Upper lobe of left lung (tissue), 6 donors: ENCODE data around the gene SMARCB1. TPM values are rescaled to one million over a fixed set of nuclear protein-coding genes. Genes with fewer than 3 reads are reported as not detected.

ENCODE experiments used
- ATAC-seq, 2 donors: fragments of 200-7000 bp; cut with Tn5 transposase; one replicate each; pipeline ENCODE4 v1.9.1; 2022; ENCODE audit warnings: mild to moderate bottlenecking in 2 of 2, moderate library complexity in 2 of 2; ENCODE audit not compliant: low FRiP score in 2 of 2
- DNase-seq, 2 donors: peaks; one replicate each; pipeline ENCODE4 v3.0.0-alpha.2; 2019 to 2020
- H3K27ac ChIP-seq, 4 donors: fragments of 200-600 bp; sonication (generic); one replicate each; pipeline ENCODE4 v1.5.1; 2016 to 2019
- H3K27me3 ChIP-seq, 4 donors: fragments of 200-600 bp; sonication (generic); one replicate each; pipeline ENCODE4 v1.5.1; 2017 to 2019
- H3K36me3 ChIP-seq, 4 donors: fragments of 200-600 bp; sonication (generic); one replicate each; pipeline ENCODE4 v1.5.1; 2016 to 2019
- H3K4me1 ChIP-seq, 4 donors: fragments of 200-600 bp; sonication (generic); one replicate each; pipeline ENCODE4 v1.5.1; 2018 to 2019
- H3K4me3 ChIP-seq, 4 donors: fragments of 200-600 bp; sonication (generic); one replicate each; pipeline ENCODE4 v1.5.1; 2017 to 2019; ENCODE audit warnings: mild to moderate bottlenecking in 2 of 4, moderate library complexity in 1 of 4
- H3K9me3 ChIP-seq, 4 donors: fragments of 200-600 bp; sonication (generic); one replicate each; pipeline ENCODE4 v1.5.1; 2018 to 2019
- CTCF ChIP-seq, 6 experiments: fragments of 450-650 bp in 4 of 6; fragments of 200-600 bp in 2 of 6; sonication (generic) in 2 of 6; IDR thresholded peaks; one replicate each; pipeline ENCODE4 v1.5.1; 2016 to 2019; ENCODE audit warnings: antibody characterized with exemption in 6 of 6
- EP300 ChIP-seq, 4 donors: sonication (generic); formaldehyde crosslinking; IDR thresholded peaks; one replicate each; pipeline ENCODE4 v1.5.1; 2017; ENCODE audit warnings: antibody characterized with exemption in 4 of 4, control low read depth in 2 of 4
- POLR2A ChIP-seq, 4 donors: fragments of 450-650 bp; IDR thresholded peaks; one replicate each; pipeline ENCODE4 v1.5.1; 2016 to 2017; ENCODE audit warnings: antibody characterized with exemption in 4 of 4, mild to moderate bottlenecking in 2 of 4
- POLR2AphosphoS5 ChIP-seq, 2 donors: sonication (generic); formaldehyde crosslinking; IDR thresholded peaks; one replicate each; pipeline ENCODE4 v1.5.1; 2017; ENCODE audit warnings: antibody characterized with exemption in 2 of 2
- WGBS, 2 donors: methylation state at CpG; one replicate each; pipeline ENCODE4 v1.1.5; 2017 to 2018; 5-methylcytosine and 5-hydroxymethylcytosine counted together
- total RNA-seq, 6 donors: library from RNA; depleted of rRNA in 4 of 6; stranded (reverse); fragments of >200 nt in 4 of 6; gene quantifications; one replicate each; pipeline versions ENCODE4 v1.1.0 to v1.2.1, GENCODE V29; 2016 to 2021
- donor health status: DM: no; HTN: no; CAD: no; lungs with moderate emphysema.
- donor health status: DM: no; HTN: yes; CAD: no; lungs with severe emphysema.

The SMARCB1 gene
- total RNA-seq, 6 donors from 2014 or later: 42.8 to 72.8 (median 57.1) TPM

GRCh38 chr22:23753385-23753784 lies 33.4 kb upstream of the SMARCB1 start:
- no peak for TF ChIP-seq EP300 (IDR thresholded peaks at IDR 0.05)
- TF ChIP-seq POLR2AphosphoS5 (IDR thresholded peaks at IDR 0.05): no peak
- no peak for TF ChIP-seq CTCF (IDR thresholded peaks at IDR 0.05)
- no peak for TF ChIP-seq POLR2A (IDR thresholded peaks at IDR 0.05)
- H3K36me3 ChIP-seq: no peaks in the 10 kb centered on the region
- no peaks in the 10 kb centered on the region for H3K9me3 ChIP-seq
- no peak overlapping the region for H3K4me3 ChIP-seq
- peaks cover 0 to 18% (median 13%) of the 10 kb centered on the region in 4 donors for H3K4me1 ChIP-seq
- no peak overlapping the region for H3K27ac ChIP-seq
- H3K27me3 ChIP-seq: no peaks in the 10 kb centered on the region
- 56 to 78% methylated on average over 2 of the region's 2 CpGs for WGBS, 2 donors
- DNase-seq (no peak), ATAC-seq (no peak)

GRCh38 chr22:23754220-23754919 lies 32.4 kb upstream of the SMARCB1 start, which contains the start of gene VPREB3:
Gene VPREB3 (minus strand): TSS chr22:23754425. CDS start chr22:23754363, 62 bp downstream.
- DNase-seq (no peak), ATAC-seq (no peak)
- Histone ChIP-seq H3K27ac (no peak within 1 kb of the TSS), H3K4me1 (peaks cover 0 to 18% (median 13%) of the 10 kb centered on the region in 4 donors), H3K27me3 (no peaks in the 10 kb centered on the region), H3K9me3 (no peaks in the 10 kb centered on the region), H3K4me3 (no peak within 1 kb of the TSS), H3K36me3 (no peaks in the 10 kb centered on the region)
- WGBS, 2 donors: 94% methylated on average over 14 of the region's 14 CpGs
- TF ChIP-seq POLR2AphosphoS5 (IDR thresholded peaks at IDR 0.05): no peak

- Histone ChIP-seq H3K4me1 (peaks cover 0 to 12% (median 8%) of the 10 kb centered on the region in 4 donors), H3K9me3 (no peaks in the 10 kb centered on the region), H3K36me3 (no peaks in the 10 kb centered on the region), H3K4me3 (no peak overlapping the region), H3K27me3 (no peaks in the 10 kb centered on the region), H3K27ac (no peak overlapping the region)
- TF ChIP-seq CTCF (IDR thresholded peaks at IDR 0.05) (no peak), POLR2AphosphoS5 (IDR thresholded peaks at IDR 0.05) (no peak), EP300 (IDR thresholded peaks at IDR 0.05) (no peak), POLR2A (IDR thresholded peaks at IDR 0.05) (no peak)
- DNase-seq: no peak
- WGBS, 2 donors: 78 to 84% methylated on average over 6 of the region's 6 CpGs
- ATAC-seq: no peak
These were observed 31.7 kb upstream of the SMARCB1 start for GRCh38 chr22:23754980-23755636.

GRCh38 chr22:23755711-23756110 lies 31.1 kb upstream of the SMARCB1 start:
- no peak for ATAC-seq
- Histone ChIP-seq H3K27me3 (no peaks in the 10 kb centered on the region), H3K27ac (no peak overlapping the region), H3K9me3 (no peaks in the 10 kb centered on the region), H3K4me3 (no peak overlapping the region), H3K4me1 (peaks cover 0 to 6% (median 2%) of the 10 kb centered on the region in 4 donors), H3K36me3 (no peaks in the 10 kb centered on the region)
- DNase-seq: no peak
- TF ChIP-seq POLR2A (IDR thresholded peaks at IDR 0.05): no peak
- TF ChIP-seq CTCF (IDR thresholded peaks at IDR 0.05): no peak
- no peak for TF ChIP-seq POLR2AphosphoS5 (IDR thresholded peaks at IDR 0.05)
- TF ChIP-seq EP300 (IDR thresholded peaks at IDR 0.05): no peak
- 68 to 89% methylated on average over 8 of the region's 8 CpGs for WGBS, 2 donors

- no peak overlapping the region for H3K4me3 ChIP-seq
- no peaks in the 10 kb centered on the region for H3K36me3 ChIP-seq
- H3K27ac ChIP-seq: no peak overlapping the region
- DNase-seq (no peak), ATAC-seq (no peak)
- no peaks in the 10 kb centered on the region for H3K9me3 ChIP-seq
- TF ChIP-seq POLR2A (IDR thresholded peaks at IDR 0.05): no peak
- TF ChIP-seq CTCF (IDR thresholded peaks at IDR 0.05): no peak
- TF ChIP-seq EP300 (IDR thresholded peaks at IDR 0.05): no peak
- H3K4me1 ChIP-seq: peaks cover 0 to under 1% (median 0%) of the 10 kb centered on the region in 4 donors
- no peaks in the 10 kb centered on the region for H3K27me3 ChIP-seq
- 53 to 66% methylated on average over 4 of the region's 4 CpGs for WGBS, 2 donors
These were observed 29.9 kb upstream of the SMARCB1 start for GRCh38 chr22:23756891-23757290.
